Gastrocnemius medialis (tissue), 4 donors: ENCODE measurements around the gene NPEPPS. TPM values are rescaled to one million over a fixed set of nuclear protein-coding genes. Genes with fewer than 3 reads are reported as not detected.
A peak's percentile ranks its signal among the peaks of the same experiment; 100 is the strongest.

Experiments
- ATAC-seq, 2 donors: fragments of 150-250 bp; one replicate each; pipeline ENCODE4 v1.9.1; 2016
- DNase-seq, 2 donors: peaks; one replicate each; pipeline ENCODE4 v3.0.0-alpha.2; 2019
- H3K27ac ChIP-seq, 4 donors: fragments of 200-600 bp; sonication (generic); 1 replicate in 1 of 4; 2 replicates in 3 of 4; pipeline ENCODE4 v1.5.1; 2016 to 2018; ENCODE audit warnings: mild to moderate bottlenecking in 2 of 4, moderate library complexity in 1 of 4
- H3K27me3 ChIP-seq, 3 donors: fragments of 200-600 bp; sonication (generic) in 2 of 3; 1 replicate in 1 of 3; 2 replicates in 2 of 3; pipeline versions ENCODE4 v1.5.1 to v1.6.0; 2016 to 2019; ENCODE audit warnings: mild to moderate bottlenecking in 1 of 3, moderate library complexity in 1 of 3
- H3K36me3 ChIP-seq, 2 donors: fragments of 200-600 bp; sonication (generic) in 1 of 2; one replicate each; pipeline ENCODE4 v1.5.1; 2017 to 2018
- H3K4me1 ChIP-seq, 2 donors: fragments of 200-600 bp; sonication (generic) in 1 of 2; one replicate each; pipeline ENCODE4 v1.5.1; 2016 to 2017; ENCODE audit warnings: mild to moderate bottlenecking in 2 of 2
- H3K4me3 ChIP-seq, 4 donors: fragments of 200-600 bp; sonication (generic) in 3 of 4; 1 replicate in 1 of 4; 2 replicates in 3 of 4; pipeline ENCODE4 v1.5.1; 2016 to 2019; ENCODE audit warnings: mild to moderate bottlenecking in 2 of 4
- H3K9me3 ChIP-seq, 3 donors: fragments of 200-600 bp; sonication (generic) in 2 of 3; 1 replicate in 1 of 3; 2 replicates in 2 of 3; pipeline ENCODE4 v1.5.1; 2016 to 2019
- POLR2A ChIP-seq, 2 donors: fragments of 450-650 bp; IDR thresholded peaks; one replicate each; pipeline ENCODE4 v1.6.1; 2017; ENCODE audit warnings: antibody characterized with exemption in 2 of 2, mild to moderate bottlenecking in 2 of 2, moderate library complexity in 2 of 2
- in situ Hi-C, 4 donors: fragments of 200-750 bp; cut with MboI; loops; one replicate each; pipeline versions ENCODE4 v1.15.0 to v1.8.0; 2017; ENCODE audit warnings: low sequenced_read_pairs in 4 of 4
- intact Hi-C: fragments of 100-400 bp; cut with DNase I; formaldehyde crosslinking; loops from one replicate; pipeline ENCODE4 v1.15.1; 2023; ENCODE audit warnings: low total_unique reads
- total RNA-seq, 4 donors: library from RNA; depleted of rRNA; stranded (reverse); fragments of >200 nt; gene quantifications; one replicate each; pipeline versions ENCODE4 v1.1.0 to v1.2.3, GENCODE V29; 2016
- TF ChIP-seq, protein P1 (sequence below), 5 experiments: fragments of 450-650 bp in 3 of 5; fragments of 200-600 bp in 2 of 5; sonication (generic) in 2 of 5; IDR thresholded peaks in 4 of 5; conservative IDR thresholded peaks in 1 of 5; 1 replicate in 4 of 5; 2 replicates in 1 of 5; pipeline ENCODE4 v1.5.1; 2016 to 2019; ENCODE audit warnings: antibody characterized with exemption in 5 of 5, mild to moderate bottlenecking in 3 of 5, moderate library complexity in 3 of 5

NPEPPS gene
- total RNA-seq, 4 donors from 2014 or later: 116 to 186 (median 157) TPM

DNA sequence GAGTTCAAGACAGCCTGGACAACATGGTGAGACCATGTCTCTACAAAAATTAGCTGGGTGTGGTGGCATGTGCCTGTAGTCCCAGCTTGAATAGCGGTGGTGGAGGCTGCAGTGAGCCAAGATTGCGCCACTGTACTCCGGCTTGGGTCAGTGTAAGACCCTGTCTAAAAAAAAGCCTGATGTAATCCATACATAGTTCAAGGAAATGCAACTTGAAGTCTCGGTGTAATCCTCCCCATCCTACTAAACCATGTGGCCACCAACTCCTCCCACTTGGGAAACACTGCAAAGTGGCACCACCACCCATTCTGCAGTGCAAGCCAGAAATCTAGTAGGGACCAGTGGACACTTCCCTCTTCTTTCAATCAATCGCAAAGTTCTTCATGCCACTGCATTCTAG lies 113.4 kb downstream of the NPEPPS start:
- ATAC-seq: no peak
- intact Hi-C loops: no loop called here

DNA sequence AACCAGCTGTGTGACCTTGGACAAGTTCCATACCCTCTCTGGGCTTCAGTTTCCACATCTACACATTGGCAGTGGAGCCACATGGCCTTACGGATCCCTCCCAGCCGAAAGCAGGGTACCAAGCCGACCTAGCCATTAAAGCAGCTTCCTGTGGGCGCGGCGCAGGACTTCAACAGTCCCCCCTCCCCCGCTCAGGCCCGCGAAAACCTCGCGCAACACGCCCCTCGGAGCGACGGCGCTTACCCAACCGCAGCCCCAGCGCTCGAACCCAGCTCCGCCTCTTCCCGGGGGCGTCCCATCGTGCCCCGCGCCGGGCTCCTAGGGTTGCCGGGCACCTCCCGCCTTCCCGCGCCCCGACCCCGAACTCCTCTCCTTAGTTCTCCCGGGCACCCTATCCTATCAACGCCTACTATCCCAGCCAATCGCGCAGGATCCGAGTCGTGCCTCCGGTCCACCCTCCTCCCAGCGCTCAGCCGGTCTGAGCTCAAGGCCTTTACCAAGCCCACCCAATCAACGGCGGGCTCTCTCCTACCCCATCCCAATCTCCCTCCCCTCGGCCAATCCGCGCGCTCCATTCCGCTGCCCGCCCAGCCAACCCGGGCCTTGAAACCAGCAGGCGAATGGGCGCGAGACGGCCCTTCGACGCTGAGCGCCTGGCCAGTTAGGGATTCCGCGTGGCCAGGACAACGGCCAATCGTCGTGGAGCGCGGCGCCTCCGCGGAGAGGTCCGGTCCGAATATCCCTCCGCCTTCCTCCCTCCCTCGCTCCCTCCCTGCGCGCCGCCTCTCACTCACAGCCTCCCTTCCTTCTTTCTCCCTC lies 118.5 kb downstream of the NPEPPS start, which contains the start of gene KPNB1:
Gene KPNB1 (plus strand): TSS at position 767 of the 819 bp plus-strand sequence. CDS start 326 bp downstream, outside the sequence.
- peak; percentile 87 to 91 for ATAC-seq

More for the DNA sequence above, 113.4 kb downstream of the NPEPPS start:
- Histone ChIP-seq H3K4me3 (no peak overlapping the region), H3K27me3 (no peaks in the 10 kb centered on the region), H3K36me3 (no peaks in the 10 kb centered on the region), H3K27ac (no peak overlapping the region), H3K4me1 (peaks cover 7 to 10% of the 10 kb centered on the region in 2 donors), H3K9me3 (no peaks in the 10 kb centered on the region)
- in situ Hi-C loops: no loop called here
- DNase-seq: no peak
- no peak for TF ChIP-seq POLR2A (IDR thresholded peaks at IDR 0.05)
- TF ChIP-seq, protein P1, sequence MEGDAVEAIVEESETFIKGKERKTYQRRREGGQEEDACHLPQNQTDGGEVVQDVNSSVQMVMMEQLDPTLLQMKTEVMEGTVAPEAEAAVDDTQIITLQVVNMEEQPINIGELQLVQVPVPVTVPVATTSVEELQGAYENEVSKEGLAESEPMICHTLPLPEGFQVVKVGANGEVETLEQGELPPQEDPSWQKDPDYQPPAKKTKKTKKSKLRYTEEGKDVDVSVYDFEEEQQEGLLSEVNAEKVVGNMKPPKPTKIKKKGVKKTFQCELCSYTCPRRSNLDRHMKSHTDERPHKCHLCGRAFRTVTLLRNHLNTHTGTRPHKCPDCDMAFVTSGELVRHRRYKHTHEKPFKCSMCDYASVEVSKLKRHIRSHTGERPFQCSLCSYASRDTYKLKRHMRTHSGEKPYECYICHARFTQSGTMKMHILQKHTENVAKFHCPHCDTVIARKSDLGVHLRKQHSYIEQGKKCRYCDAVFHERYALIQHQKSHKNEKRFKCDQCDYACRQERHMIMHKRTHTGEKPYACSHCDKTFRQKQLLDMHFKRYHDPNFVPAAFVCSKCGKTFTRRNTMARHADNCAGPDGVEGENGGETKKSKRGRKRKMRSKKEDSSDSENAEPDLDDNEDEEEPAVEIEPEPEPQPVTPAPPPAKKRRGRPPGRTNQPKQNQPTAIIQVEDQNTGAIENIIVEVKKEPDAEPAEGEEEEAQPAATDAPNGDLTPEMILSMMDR (IDR thresholded peaks at IDR 0.05 in 4 of 5, conservative IDR thresholded peaks at IDR 0.05 in 1 of 5): no peak

DNA sequence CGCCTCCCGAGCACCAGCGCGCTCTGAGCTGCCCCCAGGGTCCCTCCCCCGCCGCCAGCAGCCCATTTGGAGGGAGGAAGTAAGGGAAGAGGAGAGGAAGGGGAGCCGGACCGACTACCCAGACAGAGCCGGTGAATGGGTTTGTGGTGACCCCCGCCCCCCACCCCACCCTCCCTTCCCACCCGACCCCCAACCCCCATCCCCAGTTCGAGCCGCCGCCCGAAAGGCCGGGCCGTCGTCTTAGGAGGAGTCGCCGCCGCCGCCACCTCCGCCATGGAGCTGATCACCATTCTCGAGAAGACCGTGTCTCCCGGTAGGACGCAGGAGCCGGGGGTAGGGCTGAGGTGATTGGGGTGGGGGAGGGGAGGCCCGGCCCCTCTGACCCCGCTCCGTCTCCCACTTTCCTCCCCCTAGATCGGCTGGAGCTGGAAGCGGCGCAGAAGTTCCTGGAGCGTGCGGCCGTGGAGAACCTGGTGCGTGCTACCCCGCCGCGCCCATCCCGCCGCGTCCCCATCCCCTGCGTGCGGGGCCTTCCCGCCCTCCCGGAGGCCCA lies 119.1 kb downstream of the NPEPPS start:
- Histone ChIP-seq H3K36me3 (peaks cover 0 to 37% of the 10 kb centered on the region in 2 donors), H3K9me3 (no peaks in the 10 kb centered on the region), H3K4me3 (peak overlapping the region; percentile 78 to 96 (median 88)), H3K27me3 (no peaks in the 10 kb centered on the region), H3K27ac (peak overlapping the region; percentile 94 to 98 (median 97)), H3K4me1 (peaks cover 27 to 28% of the 10 kb centered on the region in 2 donors)
- TF ChIP-seq POLR2A (IDR thresholded peaks at IDR 0.05): no peak
- TF ChIP-seq, protein P1 (IDR thresholded peaks at IDR 0.05 in 4 of 5, conservative IDR thresholded peaks at IDR 0.05 in 1 of 5): no peak
- in situ Hi-C loops: loop anchor here in 1 of 4 donors (25.0 kb wide), 1 partner anchor 137 kb away; no protein-coding TSS in a partner anchor
- intact Hi-C loops: no loop called here
- ATAC-seq: peak; percentile 40 to 42
- DNase-seq: peak; percentile 23 to 54

More for the DNA sequence above, 118.5 kb downstream of the NPEPPS start, which contains the start of gene KPNB1:
- TF ChIP-seq, protein P1 (IDR thresholded peaks at IDR 0.05 in 4 of 5, conservative IDR thresholded peaks at IDR 0.05 in 1 of 5): peak in 1 of 5 experiments; percentile 40
- TF ChIP-seq POLR2A (IDR thresholded peaks at IDR 0.05): peak; percentile 75 to 92
- H3K4me3 ChIP-seq: peak within 1 kb of the TSS; percentile 78 to 96 (median 88)
- H3K4me1 ChIP-seq: peaks cover 21% of the 10 kb centered on the region in 2 donors
- H3K9me3 ChIP-seq: no peaks in the 10 kb centered on the region
- no peaks in the 10 kb centered on the region for H3K27me3 ChIP-seq
- DNase-seq: peak; percentile 100
- peaks cover 0 to 31% of the 10 kb centered on the region in 2 donors for H3K36me3 ChIP-seq
- in situ Hi-C loops: no loop called here
- intact Hi-C loops: no loop called here
- H3K27ac ChIP-seq: peak within 1 kb of the TSS; percentile 94 to 98 (median 97)

DNA sequence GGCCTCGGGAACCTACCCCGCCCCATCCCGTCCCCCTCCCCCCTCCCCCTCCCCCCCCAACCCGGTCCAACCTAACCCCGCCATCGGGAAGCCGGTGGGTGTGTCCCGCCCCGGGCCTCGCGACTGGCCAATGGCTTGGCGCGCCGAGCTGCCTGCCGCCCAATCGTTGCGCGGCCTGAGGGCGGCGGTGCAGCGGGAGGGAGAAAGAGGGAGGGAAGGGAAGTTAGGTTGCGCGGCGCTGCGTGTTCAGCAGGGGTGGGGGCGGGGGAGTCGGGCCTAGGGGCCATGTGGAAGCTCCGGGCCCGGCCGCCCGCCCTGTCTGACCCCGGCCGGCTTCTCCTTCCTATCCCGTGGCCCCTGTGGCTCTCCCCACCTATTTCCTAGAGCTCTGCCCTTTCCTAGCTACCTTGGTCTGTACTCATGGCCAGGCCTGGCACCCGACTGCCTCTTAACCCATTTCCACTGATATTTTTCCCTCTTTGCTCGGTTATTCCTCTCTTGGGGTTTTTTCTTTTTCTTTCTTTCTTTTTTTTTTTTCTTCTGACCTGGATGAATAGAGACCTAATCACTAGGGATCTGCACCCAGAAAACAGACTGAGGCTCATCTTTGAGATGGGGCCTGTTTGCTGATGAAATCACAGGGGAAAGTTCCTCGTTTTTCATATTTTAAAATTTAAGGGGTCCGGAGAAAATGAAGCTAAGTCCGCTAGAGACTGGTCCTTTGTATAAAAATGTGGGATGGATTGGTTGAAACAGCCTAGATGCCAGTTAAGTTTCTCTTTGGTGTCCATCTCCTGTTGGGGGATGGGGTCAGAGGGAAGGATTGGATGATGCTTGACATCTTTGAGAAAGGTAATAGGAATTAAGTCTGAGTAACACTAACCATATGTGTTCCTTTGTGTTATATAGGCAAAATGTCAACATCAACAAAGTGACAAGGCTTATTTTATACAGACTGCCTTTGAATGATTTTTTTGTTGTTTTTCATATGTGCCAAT lies 119.9 kb downstream of the NPEPPS start:
- H3K27ac ChIP-seq: peak overlapping the region; percentile 94 to 98 (median 97)
- in situ Hi-C loops: loop anchor here in 1 of 4 donors (25.0 kb wide), 1 partner anchor 136 kb away; no protein-coding TSS in a partner anchor
- peak overlapping the region; percentile 78 to 96 (median 88) for H3K4me3 ChIP-seq
- ATAC-seq (peak; percentile 51 to 58), DNase-seq (peak; percentile 94 to 96)
- peaks cover 31 to 35% of the 10 kb centered on the region in 2 donors for H3K4me1 ChIP-seq
- no peaks in the 10 kb centered on the region for H3K9me3 ChIP-seq
- H3K27me3 ChIP-seq: no peaks in the 10 kb centered on the region
- intact Hi-C loops: no loop called here
- peaks cover 0 to 45% of the 10 kb centered on the region in 2 donors for H3K36me3 ChIP-seq
- no peak for TF ChIP-seq POLR2A (IDR thresholded peaks at IDR 0.05)
- TF ChIP-seq, protein P1 (IDR thresholded peaks at IDR 0.05 in 4 of 5, conservative IDR thresholded peaks at IDR 0.05 in 1 of 5): no peak
